Neural progenitor cell (in vitro differentiated cells): ENCODE results near the gene FITM2.

Experiments
- EZH2 ChIP-seq: fragments of 200-600 bp; sonication (generic); IDR thresholded peaks from 2 replicates; pipeline ENCODE4 v1.6.1; 2017; ENCODE audit warnings: antibody characterized with exemption, mild to moderate bottlenecking, moderate library complexity
- EZH2phosphoT487 ChIP-seq: fragments of 200-600 bp; sonication (generic); IDR thresholded peaks from 2 replicates; pipeline ENCODE4 v1.6.1; 2017; ENCODE audit warnings: antibody characterized with exemption
- TF ChIP-seq, protein P1 (sequence below): fragments of 200-600 bp; sonication (generic); IDR thresholded peaks from 2 replicates; pipeline ENCODE4 v1.5.1; 2017; ENCODE audit warnings: antibody characterized with exemption, mild to moderate bottlenecking

DNA sequence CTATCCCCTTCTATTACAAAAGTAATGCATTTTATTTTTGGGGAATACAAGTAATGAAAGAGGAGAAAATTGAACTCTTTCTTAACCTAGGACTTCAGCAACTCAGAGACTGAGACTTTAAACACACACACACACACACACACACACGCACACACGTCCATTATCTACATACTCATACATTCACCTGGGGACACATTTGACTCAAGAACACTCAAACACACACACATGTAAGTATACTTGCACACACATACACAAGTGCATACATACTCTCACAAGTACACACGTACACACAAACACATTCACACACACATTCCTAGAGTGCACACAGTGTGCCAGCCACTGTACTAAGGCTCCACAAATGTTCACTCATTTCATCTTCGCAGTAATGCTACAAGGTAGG, 23.7 kb upstream of the FITM2 start:
- TF ChIP-seq, protein P1, sequence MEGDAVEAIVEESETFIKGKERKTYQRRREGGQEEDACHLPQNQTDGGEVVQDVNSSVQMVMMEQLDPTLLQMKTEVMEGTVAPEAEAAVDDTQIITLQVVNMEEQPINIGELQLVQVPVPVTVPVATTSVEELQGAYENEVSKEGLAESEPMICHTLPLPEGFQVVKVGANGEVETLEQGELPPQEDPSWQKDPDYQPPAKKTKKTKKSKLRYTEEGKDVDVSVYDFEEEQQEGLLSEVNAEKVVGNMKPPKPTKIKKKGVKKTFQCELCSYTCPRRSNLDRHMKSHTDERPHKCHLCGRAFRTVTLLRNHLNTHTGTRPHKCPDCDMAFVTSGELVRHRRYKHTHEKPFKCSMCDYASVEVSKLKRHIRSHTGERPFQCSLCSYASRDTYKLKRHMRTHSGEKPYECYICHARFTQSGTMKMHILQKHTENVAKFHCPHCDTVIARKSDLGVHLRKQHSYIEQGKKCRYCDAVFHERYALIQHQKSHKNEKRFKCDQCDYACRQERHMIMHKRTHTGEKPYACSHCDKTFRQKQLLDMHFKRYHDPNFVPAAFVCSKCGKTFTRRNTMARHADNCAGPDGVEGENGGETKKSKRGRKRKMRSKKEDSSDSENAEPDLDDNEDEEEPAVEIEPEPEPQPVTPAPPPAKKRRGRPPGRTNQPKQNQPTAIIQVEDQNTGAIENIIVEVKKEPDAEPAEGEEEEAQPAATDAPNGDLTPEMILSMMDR = no peak
- TF ChIP-seq EZH2phosphoT487 = no peak
- TF ChIP-seq EZH2 = no peak
